HepG2 (cell line): Measurements from ENCODE around the gene NFIC. TPM values are rescaled to one million over a fixed set of nuclear protein-coding genes. Genes with fewer than 3 reads are reported as not detected.

ENCODE experiments used
- EHMT2 ChIP-seq: fragments of 200-600 bp; sonication (generic); IDR thresholded peaks from 2 replicates; pipeline ENCODE4 v1.7.0; 2017; ENCODE audit warnings: antibody characterized with exemption, low read depth, low read length, borderline replicate concordance
- KLF15 ChIP-seq: sonication (generic); formaldehyde crosslinking; IDR thresholded peaks from 2 replicates; pipeline ENCODE4 v1.8.1; 2023; ENCODE audit warnings: borderline replicate concordance, mild to moderate bottlenecking, inconsistent platforms, missing genetic modification reagents, mixed read lengths
- MED1 ChIP-seq: sonication (generic); formaldehyde crosslinking; IDR thresholded peaks from 2 replicates; pipeline ENCODE4 v1.4.0; 2020; ENCODE audit warnings: missing genetic modification reagents
- MXD3 ChIP-seq: IDR thresholded peaks from 2 replicates; pipeline ENCODE4 v1.6.1; 2016; ENCODE audit warnings: mild to moderate bottlenecking, missing biosample characterization, missing genetic modification reagents
- PATZ1 ChIP-seq: sonication (generic); formaldehyde crosslinking; IDR thresholded peaks from 2 replicates; pipeline ENCODE4 v1.4.0; 2020; ENCODE audit warnings: missing genetic modification reagents
- ZMAT3 ChIP-seq: sonication (generic); formaldehyde crosslinking; conservative IDR thresholded peaks from 2 replicates; pipeline ENCODE4 v1.7.0; 2021; ENCODE audit warnings: missing genetic modification reagents
- ZNF788 ChIP-seq: sonication (generic); formaldehyde crosslinking; IDR thresholded peaks from 2 replicates; pipeline ENCODE4 v1.5.0; 2020; ENCODE audit warnings: mild to moderate bottlenecking, missing genetic modification reagents, borderline replicate concordance
- polyA plus RNA-seq, 8 experiments: library from polyadenylated mRNA; depleted of rRNA in 3 of 8; stranded (reverse) in 7 of 8; unstranded in 1 of 8; fragments of >200 nt; fragmentation: Illumina TruSeq in 4 of 8; extraction: Trizol in 4 of 8; gene quantifications; 2 replicates each; pipeline versions ENCODE4 v1.2.1 to v1.2.3, GENCODE V29; 2011 to 2016; ENCODE audit warnings: low read depth in 4 of 8, missing spikeins in 1 of 8, mixed read lengths in 1 of 8; ENCODE audit not compliant: insufficient read depth in 1 of 8
- total RNA-seq, 5 experiments: library from RNA; depleted of rRNA; stranded (reverse); fragments of >200 nt; fragmentation: Illumina TruSeq; extraction: Trizol; gene quantifications; 2 replicates each; pipeline ENCODE4 v1.2.3, GENCODE V29; 2016; ENCODE audit warnings: low read depth in 1 of 5
- TF ChIP-seq, protein P1 (sequence below): sonication (generic); formaldehyde crosslinking; IDR thresholded peaks from 2 replicates; pipeline ENCODE4 v1.4.0; 2020; ENCODE audit warnings: mild to moderate bottlenecking, missing genetic modification reagents

NFIC gene
- total and polyA plus RNA-seq, 2 of the 13 experiments (the other 11 are each of a cell fraction or from before 2014, with no cell fraction given) = 1.3 to 2.5 TPM

DNA sequence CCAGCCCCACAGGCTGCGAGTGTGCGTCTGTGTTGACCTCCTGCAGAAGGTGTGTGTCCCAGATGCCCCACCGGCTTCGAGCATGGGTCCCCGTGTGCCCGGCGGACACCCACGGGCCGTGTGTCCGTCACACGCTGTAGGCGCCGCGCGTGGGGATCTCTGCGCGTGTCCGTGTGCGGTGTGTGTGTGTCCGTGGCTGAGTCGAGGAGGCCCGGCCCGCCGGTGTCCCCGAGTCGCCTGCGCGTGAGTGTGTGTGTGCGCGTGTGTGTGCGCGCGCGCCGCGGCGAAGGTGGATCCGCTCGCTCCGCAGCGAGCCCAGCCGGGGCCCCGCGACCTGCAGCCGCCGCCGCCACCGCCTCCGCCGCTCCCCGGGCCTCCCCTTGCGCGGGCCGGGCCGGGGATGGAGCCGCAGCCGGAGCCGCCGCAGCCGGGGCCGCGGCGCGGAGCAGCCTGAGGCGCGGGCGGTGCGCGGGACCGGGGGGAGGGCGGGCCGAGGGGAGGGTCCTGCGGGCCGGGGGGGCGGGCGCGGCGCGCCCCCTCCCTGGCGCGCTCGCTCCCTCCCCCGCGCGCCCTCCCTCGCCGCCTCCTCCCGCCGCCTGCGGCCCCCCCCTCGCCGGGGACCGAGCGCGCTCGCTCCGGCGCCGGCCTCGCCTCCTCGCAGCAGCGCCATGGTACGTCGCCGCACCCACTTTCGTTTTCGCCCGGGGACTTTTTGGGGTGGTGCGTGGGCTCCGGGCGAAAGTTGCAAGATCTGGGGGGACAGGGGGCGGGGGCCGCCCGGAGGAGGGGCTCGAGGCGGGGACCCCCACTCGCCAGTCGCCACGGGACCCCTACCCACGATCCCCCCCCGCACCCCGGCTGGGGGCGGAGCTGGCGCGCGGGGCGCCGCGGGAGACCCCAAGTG is 7.1 kb upstream of the NFIC start (continued):
- TF ChIP-seq PATZ1 = peak; percentile 68
- 0 out of 2 replicates have a peak, but pooled peaks have one; percentile 26 for TF ChIP-seq MED1 (CRISPR knock-in tag)
- peak; percentile 33; the same call in 1 of the 2 replicates for TF ChIP-seq MXD3 (CRISPR knock-in tag)
- 0 out of 2 replicates have a peak, but pooled peaks have one; percentile 32 for TF ChIP-seq ZNF788
- no peak for TF ChIP-seq KLF15 (CRISPR knock-in tag)
- TF ChIP-seq, protein P1, sequence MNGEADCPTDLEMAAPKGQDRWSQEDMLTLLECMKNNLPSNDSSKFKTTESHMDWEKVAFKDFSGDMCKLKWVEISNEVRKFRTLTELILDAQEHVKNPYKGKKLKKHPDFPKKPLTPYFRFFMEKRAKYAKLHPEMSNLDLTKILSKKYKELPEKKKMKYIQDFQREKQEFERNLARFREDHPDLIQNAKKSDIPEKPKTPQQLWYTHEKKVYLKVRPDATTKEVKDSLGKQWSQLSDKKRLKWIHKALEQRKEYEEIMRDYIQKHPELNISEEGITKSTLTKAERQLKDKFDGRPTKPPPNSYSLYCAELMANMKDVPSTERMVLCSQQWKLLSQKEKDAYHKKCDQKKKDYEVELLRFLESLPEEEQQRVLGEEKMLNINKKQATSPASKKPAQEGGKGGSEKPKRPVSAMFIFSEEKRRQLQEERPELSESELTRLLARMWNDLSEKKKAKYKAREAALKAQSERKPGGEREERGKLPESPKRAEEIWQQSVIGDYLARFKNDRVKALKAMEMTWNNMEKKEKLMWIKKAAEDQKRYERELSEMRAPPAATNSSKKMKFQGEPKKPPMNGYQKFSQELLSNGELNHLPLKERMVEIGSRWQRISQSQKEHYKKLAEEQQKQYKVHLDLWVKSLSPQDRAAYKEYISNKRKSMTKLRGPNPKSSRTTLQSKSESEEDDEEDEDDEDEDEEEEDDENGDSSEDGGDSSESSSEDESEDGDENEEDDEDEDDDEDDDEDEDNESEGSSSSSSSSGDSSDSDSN (CRISPR knock-in tag) = peak; percentile 59; the same call in 1 of the 2 replicates
- 0 out of 2 replicates have a peak, but pooled peaks have one; percentile 51 for TF ChIP-seq ZMAT3 (CRISPR knock-in tag)
- TF ChIP-seq EHMT2 = no peak
